D721Med (cell line): ENCODE measurements around the gene OR9K2.
A peak's percentile ranks its signal among the peaks of the same experiment; 100 is the strongest.
"Not testable (repeated sequence)": the region's sequence is repeated elsewhere in the genome, so short reads cannot be mapped to it uniquely, and the experiment has no call there.

ENCODE experiments used
- DNase-seq: peaks from one replicate; pipeline ENCODE4 v3.0.0; 2011; ENCODE audit warnings: low spot score; ENCODE audit not compliant: insufficient read length
- FAIRE-seq: peaks from 2 replicates; lab custom pipeline; 2011; peaks lifted over from hg19 to GRCh38; lab: Jason Lieb, UNC
- CTCF ChIP-seq: IDR thresholded peaks from 2 replicates; pipeline ENCODE4 v1.5.1; 2012; ENCODE audit warnings: mild to moderate bottlenecking, control low read depth; ENCODE audit not compliant: insufficient read depth; ENCODE audit errors: missing control alignments

OR9K2 gene

DNA sequence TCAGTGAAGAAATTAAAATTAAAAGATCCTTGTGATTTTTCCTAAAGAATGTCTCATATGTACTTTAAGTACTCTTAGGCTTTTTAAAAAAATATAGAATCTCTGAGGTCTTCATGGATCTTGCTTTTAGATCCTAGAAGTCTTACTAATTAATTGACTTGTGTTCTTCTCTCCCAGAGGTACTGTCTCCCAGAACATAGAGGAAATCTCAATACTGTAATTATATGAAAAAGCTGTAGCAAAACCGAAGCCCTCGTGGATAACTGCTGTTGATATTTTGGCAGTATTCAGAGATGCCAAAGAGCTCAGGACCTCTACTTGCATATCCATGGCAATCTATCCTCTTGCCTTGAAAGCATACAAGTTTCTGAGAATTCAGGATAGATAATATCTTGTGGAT is at the start of gene OR9K2:
Gene OR9K2, plus strand, starts transcription at position 301 of the 400 bp plus-strand sequence. CDS start 3,429 bp downstream, outside the sequence.
- no peak for FAIRE-seq
- DNase-seq, result no peak
- TF ChIP-seq CTCF, result no peak

- no peak for TF ChIP-seq CTCF
- DNase-seq, result no peak
- FAIRE-seq, result no peak
These were observed 33.6 kb upstream of the OR9K2 start for GRCh38 chr12:55092579-55092978.

- no peak for FAIRE-seq
These were observed 13.8 kb upstream of the OR9K2 start for GRCh38 chr12:55112378-55112875.

GRCh38 chr12:55116152-55116551 is 10.1 kb upstream of the OR9K2 start:
- FAIRE-seq, result no peak
- DNase-seq, result no peak
- TF ChIP-seq CTCF, result no peak

More at GRCh38 chr12:55112378-55112875, 13.8 kb upstream of the OR9K2 start:
- DNase-seq, result no peak
- TF ChIP-seq CTCF, result no peak

DNA sequence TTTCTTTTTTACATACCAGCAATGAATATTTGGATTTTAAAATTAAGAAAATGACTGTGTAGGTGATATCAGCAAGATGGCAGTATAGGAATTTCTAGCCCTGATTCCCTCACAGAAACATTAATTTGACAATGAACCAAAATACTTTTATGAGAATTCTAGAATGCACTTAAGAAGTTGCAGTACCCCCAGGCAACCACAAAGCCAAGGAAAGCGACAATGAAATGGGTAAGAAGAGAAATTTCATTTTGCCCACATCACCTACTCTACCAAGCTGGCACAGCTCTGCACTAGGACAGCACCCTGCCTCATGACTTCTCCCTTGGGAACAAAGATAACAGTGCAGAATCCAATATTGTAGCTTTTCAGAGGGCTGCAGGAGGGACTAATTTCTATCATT is 6.6 kb downstream of the OR9K2 start:
- DNase-seq, result no peak
- TF ChIP-seq CTCF, result no peak

GRCh38 chr12:55142669-55143565 is 16.7 kb downstream of the OR9K2 start:
- TF ChIP-seq CTCF, result peak; percentile 73
- FAIRE-seq (no peak), DNase-seq (no peak)

More for the DNA sequence above, 6.6 kb downstream of the OR9K2 start:
- no peak for FAIRE-seq

DNA sequence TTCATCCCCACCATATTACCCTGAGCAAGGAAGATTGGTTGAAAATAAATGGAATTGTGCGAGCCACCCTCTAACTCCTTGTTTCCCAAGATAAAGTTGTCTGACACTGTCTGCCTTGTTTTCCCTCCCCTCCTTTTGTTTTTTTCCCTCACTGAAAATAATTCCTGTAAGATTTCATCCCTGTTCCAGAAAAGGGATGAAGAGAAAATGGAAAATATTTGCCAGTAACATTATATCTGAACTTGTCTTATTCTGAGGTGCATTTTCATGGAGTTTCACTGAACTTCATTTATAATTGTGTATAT is 17.3 kb downstream of the OR9K2 start:
- no peak for TF ChIP-seq CTCF
- DNase-seq, result no peak
- no peak for FAIRE-seq

DNA sequence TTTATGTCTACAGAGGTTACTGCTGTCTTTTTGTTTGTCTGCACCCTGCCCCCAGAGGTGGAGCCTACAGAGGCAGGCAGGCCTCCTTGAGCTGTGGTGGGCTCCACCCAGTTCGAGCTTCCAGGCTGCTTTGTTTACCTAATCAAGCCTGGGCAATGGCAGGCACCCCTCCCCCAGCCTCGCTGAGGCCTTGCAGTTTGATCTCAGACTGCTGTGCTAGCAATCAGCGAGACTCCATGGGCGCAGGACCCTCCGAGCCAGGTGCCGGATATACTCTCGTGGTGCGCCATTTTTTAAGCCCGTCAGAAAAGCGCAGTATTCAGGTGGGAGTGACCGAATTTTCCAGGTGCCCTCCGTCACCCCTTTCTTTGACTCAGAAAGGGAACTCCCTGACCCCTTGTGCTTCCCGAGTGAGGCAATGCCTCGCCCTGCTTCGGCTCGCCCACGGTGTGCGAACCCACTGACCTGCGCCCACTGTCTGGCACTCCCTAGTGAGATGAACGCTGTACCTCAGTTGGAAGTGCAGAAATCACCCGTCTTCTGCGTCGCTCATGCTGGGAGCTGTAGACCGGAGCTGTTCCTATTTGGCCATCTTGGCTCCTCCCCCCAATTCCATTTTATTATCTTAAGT is 40.9 kb downstream of the OR9K2 start:
- DNase-seq, FAIRE-seq: not testable (repeated sequence)
